GM19324 (cell line): ENCODE results near the gene LRRC73.
"Not testable (repeated sequence)": the region's sequence is repeated elsewhere in the genome, so short reads cannot be mapped to it uniquely, and the experiment has no call there.

Experiments
- ATAC-seq: cut with Tn5 transposase; IDR thresholded peaks from one replicate; pipeline ENCODE4 v1.9.1; 2021; ENCODE audit warnings: mild to moderate bottlenecking, moderate library complexity; ENCODE audit not compliant: unreplicated experiment, low FRiP score

LRRC73 gene

DNA sequence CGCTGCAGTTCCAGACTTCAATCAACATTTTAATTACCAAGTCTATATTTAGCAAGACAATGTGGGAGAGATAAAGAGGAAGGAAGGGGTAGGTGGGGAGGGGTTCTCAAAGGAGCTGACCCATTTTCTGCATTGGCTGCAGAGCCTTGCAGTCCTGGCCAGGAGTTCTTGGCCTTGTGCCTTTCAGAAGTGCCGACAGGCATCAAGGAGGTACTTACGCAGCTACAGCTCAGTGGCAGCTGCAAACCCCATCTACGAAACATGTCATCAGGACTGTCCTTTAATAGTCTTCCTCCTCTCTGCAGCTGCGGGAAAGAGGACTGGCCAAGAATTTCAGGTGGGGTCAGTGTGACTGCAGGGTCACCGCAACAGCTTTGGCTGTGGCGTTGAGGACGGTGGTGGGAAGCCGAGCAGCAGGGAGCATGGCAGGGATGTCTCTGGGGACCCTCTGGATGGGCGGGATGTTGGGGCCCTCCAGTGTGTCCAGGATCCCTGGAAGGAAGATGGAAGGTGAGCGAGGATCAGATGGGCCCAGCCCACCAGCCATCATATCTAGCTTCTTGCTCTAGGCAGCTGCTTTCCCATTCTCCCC lies 1.8 kb upstream of the LRRC73 start:
- ATAC-seq: no peak

DNA sequence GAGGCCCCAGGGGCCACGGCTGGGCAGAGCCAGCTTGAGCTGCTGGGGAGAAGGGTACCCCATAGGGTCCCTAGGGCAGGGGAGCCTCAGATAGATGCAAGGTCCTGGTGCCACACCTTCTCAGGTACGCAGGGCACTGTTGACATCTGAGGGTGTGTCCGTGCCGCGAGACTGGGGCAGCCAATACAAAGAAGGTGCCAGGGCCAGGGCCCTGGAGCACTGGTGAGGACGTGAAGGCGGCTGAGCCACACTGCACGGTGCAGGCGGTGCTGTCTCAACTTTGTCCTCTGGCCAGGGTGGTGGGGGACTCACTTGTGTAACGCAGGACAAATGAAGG lies 649 bp upstream of the LRRC73 start:
- no peak for ATAC-seq

DNA sequence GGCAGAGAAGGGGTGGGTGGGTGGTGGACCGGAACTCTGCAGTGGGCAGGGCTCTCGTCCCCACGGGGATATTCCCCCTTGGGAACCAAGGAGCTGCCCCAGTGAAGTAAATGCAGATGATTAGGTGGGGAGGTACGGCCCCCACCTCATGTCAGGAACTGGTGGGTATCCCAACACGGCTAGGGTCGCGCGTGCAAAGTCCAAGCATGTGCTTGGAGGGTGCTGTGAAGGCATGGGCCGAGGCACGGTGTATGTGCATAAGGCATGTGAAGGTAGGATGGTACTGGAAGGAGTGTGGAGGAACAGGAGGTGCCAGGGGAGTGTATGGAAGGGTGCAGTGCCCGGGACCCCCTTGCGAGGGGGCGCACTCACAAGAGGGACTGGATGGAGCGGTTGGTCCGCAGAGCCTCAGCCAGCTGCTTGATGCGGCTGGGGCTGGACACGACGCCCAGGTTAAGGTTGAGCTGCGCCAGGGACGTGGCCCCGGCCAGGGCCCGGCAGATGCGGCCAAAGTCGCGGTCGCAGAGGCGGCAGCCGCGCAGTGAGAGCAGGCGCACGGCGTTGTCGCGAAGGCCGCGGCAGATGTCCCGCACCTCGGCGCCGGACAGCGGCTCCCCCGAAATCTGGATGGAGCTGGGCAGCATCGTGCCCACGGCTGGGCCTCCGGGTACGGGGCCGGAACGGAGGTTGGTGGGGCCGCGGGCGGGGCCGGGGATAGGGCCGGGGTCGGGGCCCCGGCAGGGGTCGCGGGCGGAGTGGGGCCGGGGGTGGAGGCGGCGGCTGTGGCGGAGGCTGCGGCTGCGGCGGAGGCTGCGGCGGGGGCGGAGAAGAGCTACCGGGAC lies 783 bp downstream of the LRRC73 start:
- ATAC-seq: peak; percentile 4

DNA sequence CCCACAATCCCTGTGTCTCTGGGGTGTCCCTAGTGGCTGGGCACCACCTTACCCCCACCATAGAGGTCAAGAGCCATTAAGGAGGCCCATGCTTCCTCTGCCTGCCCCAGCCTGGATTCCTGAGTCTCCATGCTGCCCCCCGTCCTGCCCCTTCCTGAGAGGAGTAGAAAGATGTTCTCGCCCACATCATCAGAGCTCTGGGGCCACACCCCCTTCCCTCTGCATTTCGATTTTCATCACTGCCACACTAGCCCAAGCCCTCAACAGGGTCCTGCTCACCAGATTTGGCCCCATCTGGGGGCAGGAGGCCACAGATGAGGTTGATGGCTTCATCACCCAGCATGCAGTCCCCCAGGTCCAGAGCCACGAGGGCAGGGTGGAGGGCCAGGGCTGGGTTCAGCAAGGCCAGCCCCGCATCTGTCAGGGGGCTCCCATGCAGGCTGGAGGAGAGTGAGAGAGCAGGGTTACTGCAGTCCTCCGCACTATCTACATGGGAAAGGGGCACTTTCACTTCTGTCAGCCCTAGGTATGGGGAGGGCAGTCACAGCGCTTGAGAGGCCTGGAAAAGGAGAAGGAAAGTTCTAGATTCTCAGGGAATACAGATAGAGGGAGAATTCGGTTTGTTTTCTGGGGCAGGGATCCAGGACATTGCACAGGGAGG lies 1.5 kb downstream of the LRRC73 start:
- no peak for ATAC-seq

DNA sequence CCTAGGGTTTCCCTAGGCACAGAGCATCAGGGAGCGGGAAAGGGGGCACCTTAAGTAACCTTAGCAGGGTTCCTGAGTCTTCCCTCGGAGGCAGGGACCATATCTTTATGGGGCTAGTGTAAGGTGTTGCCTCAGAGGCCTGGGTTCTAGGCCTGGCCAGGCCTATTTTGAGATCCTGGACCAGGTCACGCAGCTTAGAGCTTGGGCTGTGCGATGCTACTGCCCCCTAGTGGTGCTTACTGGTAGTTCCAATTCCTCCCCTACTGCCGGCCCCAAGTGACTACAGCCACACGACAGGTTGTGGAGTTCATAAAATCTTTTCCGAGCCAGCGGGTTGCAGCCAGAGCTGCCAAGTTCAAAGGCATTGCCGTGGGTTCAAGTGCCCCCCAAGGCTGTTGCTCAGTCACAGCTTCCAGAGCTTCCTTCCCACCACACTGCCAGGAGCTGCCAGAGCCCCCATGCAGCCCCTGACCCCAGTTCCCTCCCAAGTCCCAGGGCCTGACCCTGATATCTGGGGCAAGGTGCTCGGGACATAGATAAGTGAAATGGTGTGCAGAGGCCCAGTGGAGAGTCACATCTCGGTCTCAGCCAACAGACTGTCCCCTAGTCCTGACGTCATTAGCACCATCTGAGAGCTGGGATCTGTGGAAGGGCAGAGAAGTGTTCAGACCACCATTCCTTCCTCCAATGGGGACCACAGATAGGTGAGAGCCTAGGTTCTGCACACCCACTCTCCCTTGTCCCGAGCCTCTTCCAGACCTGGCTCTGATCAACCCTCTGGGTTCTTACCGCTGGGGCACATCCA lies 3.3 kb downstream of the LRRC73 start:
- ATAC-seq: no peak

DNA sequence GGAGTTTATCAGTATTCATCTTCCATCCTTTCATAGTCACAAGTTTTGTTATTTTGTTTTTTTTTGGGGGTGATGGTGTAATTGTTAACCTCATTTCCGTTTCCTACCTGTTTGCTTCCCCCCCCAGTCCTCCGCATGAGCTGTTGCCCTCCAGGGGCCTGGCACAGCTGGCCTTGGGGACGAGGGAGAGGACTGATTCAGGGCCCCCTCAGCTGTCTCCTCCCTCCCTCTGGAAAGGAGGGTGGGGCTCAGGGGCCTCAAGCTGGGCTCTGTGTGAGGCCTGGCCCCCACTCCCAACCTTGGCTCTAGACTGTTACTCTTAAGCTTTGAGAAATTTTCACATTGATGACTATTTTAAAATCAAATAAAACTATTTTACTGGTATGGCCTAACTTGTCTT lies 4.0 kb downstream of the LRRC73 start:
- no peak for ATAC-seq

DNA sequence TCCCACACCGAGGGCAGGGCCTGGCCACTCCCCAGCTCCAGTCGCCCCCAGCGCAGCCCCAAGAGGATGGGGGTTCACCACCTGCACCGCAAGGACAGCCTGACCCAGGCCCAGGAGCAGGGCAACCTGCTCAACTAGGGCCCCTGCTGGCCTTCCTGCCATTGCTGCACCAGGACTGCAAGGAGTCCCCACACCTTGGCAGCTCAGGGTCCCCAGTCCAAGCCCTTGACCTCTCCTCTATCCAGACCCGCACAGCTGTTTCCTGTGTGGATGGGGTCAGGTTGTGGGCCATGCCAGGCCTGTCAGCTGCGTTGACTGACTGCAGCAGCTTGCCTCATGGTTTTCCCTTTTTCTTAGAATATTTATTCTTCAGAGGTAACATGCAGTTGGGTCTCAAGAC lies 4.4 kb downstream of the LRRC73 start:
- ATAC-seq: no peak

DNA sequence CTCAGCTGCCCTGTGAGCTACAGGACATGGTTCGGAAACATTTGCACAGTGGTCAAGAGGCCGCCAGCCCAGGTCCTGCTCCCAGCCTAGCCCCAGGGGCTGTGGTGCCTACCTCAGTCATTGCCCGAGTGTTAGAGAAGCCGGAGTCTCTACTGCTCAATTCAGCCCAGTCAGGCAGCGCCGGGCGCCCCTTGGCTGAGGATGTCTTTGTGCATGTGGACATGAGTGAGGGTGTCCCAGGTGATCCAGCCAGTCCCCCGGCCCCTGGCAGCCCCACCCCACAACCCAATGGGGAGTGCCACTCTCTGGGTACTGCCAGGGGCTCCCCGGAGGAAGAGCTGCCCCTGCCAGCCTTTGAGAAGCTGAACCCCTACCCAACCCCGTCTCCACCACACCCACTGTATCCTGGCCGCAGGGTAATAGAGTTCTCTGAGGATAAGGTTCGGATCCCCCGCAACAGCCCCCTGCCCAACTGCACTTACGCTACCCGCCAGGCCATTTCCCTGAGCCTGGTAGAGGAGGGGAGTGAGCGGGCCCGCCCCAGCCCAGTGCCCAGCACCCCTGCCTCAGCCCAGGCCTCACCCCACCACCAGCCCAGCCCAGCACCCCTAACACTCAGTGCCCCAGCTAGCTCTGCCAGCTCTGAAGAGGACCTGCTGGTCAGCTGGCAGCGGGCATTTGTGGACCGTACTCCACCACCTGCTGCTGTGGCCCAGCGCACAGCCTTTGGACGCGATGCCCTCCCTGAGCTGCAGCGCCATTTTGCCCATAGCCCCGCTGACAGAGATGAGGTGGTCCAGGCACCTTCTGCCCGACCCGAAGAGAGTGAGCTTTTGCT lies 5.2 kb downstream of the LRRC73 start:
- ATAC-seq: no peak

DNA sequence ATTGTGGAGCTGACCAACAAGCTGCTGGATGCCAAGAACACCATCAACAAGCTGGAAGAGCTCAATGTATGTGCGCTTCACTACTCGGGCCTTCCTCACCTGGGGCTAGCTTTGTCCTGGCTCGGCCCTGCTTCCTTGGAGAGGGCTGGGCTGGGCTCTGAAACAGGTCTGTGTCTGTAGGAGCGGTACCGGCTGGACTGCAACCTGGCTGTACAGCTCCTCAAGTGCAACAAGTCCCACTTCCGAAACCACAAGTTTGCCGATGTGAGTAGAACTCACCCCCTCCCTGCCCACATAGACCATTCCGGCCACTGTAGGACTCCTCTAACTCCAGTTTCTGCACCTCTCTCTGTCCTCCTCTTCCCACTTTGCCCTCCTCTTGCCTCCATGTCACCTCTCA lies 6.7 kb downstream of the LRRC73 start:
- no peak for ATAC-seq

DNA sequence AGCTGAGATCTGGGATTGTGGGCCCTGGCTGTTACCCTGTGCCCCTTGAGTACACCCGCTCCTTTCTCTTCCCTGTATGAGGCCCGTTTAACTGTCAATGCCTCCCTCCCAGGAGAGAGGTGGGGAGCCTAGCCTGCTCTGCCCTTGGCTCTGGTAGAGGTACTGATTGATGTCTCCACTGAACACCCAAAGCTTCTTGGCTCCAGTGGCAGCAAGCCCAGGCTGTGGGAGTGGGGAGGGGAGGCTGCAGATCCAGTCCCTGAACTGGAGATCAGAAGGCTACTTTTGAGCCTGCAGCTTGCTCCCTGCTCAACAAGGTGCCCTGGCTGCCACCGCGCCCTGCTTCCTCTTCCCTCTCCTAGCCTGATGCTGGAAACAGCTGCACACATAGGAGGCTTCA lies 7.5 kb downstream of the LRRC73 start:
- no peak for ATAC-seq

DNA sequence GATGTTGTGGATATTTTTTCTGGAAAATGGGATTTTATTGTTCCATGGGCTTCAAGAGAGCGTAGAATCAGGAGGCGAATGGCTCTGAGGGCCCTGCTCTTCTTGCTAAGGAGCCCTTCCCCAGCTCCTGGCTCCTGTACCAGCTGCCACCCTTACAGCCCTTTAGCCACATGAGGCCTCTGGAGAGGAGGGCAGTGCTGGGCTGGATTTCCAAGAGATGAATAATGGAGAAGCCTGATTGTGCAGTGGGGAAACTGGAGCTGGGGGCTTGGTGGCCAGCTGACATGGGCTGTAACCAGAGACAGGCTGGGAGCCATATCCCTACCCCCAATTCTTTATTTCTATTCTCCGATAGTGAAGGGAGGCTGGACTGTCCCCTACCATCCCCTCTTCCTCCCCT lies 9.2 kb downstream of the LRRC73 start:
- ATAC-seq: no peak

DNA sequence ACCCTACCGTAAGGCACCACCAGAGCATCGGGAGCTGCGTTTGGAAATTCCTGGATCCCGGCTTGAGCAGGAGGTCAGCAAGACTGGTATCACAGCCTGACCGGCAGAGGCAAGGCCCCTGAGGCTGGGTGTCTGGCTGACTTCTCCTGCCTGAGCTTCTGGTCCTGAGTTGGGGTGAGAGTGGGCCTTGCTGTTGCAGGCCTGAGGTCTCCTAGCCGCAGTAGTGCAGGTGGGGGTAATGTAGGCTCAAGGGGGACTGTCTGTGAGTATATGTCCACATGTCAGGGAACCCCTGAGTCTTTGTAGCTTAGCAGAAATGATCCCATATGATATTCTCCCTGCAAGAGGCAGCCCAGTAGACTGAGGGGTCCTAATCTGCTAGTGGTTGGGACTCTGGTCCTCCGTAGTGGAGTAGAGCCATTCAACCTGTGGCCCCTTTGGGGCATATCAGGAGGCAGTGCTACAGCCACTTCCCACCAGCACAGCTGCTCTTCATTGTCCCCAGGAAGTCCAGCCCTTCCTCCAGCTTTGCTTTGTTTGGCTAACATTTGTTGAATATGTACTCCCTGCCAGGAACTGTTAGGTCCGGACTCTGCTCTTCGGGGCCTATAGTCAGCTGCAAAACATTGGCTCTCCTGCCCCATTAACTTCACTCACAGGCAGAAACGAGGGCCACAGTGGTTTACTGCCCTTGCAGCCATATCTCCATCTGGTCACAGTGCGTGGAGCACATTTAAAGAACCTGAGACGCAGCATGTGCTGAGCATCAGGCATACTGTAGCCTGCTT lies 10.9 kb downstream of the LRRC73 start:
- no peak for ATAC-seq

DNA sequence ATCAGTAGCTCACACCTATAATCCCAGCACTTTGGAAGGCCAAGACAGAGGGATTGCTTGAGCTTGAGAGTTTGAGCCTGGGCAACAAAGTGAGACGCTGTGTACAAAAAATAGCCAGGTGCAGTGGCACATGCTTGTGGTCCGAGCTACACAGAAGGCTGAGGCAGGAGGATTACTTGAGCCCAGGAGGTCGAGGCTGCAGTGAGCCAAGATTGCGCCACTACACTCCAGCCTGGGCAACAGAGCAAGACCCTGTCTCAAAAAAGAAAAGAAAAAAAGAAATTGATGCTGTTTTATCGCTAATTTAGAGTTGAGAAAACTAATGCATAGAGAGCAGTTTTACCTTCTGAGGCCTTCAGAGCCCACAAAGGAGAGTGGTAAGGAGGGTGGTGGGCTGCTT lies 11.9 kb downstream of the LRRC73 start:
- ATAC-seq: not testable (repeated sequence)

DNA sequence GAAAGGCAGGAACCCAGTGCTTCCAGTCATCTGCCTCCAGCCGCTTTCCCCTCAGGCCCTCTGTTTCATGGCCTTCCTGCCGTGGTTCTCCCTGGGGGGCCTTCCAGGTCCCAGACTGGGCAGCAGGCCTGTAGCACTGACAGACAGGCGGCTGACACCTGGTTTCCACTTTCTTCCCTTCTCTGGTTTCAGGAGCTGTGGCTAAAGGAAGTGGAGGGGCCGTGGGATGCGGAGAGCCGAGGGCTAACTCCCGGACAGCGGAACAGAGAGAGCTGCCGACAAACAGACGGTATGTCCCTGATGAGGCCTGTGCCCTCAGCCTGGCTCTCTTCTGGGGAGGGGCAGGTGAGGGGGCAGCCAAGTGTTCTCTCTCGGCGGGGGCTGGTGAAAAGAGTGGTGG lies 12.5 kb downstream of the LRRC73 start:
- ATAC-seq: no peak

DNA sequence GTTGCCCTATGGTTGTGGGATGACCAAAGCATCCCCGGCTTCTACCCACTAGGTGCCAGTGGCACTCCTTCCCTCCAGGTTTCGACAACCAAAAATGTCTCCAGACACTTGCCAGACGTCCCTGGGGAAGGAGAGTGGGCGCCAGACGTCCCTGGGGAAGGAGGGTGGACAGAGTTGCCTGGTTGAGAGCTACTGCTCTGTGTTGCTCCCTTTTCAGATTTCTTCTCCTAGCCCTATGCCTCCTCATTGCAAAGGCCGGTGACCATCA lies 13.1 kb downstream of the LRRC73 start:
- ATAC-seq: no peak

DNA sequence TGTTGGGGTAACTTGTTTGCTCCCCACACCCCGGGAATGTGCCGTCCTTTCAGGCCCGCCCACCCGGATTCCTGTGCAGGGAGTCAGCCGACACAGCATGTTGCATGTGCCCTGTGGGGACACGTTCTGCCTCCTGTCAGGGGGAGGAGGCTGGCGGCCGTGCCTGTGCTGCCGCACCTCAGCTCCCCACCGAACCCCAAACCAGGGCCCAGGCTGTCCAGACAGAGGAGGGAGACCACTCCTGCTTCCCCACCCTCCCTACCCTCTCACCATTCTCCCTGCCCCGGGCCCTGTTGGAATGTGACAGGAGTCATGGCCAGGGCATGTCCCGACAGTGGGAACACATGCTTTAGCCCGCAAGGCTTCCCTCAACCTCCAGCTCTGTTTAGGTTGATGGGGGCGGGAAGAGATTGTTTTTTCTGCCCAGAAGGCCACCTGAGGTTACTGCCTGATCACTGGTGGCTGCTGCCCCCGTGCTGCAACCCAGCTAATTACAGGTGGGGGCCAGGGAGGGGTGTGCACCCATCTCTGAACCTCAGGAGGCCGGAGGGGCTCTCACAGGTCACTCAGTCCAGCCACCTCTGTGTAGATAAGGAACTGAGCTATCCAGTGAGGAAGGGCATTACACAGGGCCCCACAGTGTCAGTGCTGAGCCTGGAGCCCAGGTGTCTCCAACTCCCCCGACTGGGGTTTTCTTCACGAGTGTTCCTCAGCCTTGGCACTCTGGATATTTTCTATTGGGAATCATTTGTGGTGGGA lies 13.6 kb downstream of the LRRC73 start:
- ATAC-seq: no peak

DNA sequence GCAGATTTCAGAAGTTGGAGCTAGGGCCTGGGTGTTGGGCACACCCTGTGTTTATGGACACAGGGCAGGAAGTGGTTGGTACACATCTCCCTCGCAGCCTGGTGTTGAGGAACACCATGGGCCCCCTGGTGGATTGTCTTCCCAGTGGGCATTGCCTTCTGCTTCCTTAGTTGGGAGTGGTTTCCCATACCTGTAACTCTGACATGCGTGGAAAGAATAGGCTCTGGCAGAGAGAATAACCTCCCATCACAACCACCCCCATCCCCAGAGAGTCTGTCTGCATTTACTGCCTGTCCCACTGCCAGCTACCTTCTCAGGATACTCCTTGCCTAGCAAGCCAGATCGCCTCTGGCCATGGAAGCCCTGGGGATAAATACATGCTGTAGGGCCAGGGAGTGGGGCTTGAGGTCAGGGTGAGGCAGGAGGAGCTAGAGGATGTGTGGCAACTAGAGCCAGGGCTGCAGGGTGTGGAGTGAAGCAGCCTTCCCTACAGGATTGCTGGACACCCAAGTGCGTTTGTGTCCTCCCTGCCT lies 14.7 kb downstream of the LRRC73 start:
- no peak for ATAC-seq

DNA sequence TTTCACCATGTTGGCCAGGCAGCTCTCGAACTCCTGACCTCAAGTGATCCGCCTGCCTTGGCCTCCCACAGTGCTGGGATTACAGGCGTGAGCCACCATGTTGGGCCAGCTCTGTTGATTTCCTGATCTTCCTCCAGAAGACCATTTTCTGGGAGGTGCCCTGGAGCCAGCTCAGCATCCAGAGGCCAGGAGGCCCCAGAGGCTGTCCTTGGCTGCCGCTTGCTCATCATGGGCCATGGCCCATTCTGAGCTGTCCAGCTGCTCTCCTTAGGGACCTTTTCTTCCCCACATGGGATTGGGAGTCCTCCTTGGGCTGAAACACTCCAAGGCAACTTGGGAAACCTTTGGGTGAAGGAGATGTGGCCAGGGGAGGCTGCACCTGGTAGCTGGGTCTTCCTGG lies 15.4 kb downstream of the LRRC73 start:
- no peak for ATAC-seq

DNA sequence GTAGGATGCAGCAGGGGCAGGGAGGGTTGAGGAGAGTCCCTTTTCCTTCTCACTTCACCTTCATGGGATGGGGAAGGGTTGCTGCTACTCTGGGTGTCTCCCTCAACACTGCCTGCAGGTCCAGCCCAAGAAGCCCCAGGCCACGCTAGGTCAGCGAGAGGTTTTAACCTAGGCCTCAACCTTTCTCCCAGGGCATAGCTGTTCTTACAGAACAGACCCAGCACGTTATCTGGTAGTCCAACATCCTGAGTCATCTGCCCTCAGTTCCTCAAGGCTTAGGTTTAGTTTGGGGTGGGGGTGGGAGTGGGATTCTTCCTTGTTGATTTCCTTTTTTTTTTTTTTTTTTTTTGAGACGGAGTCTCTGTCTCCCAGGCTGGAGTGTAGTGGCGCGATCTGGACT lies 15.8 kb downstream of the LRRC73 start:
- no peak for ATAC-seq
